CD14-positive monocyte (primary cell): ENCODE measurements around the gene STXBP5. TPM values are rescaled to one million over a fixed set of nuclear protein-coding genes. Genes with fewer than 3 reads are reported as not detected.

Source experiments
- DNase-seq, 3 donors: peaks; one replicate each; pipeline ENCODE4 v3.0.0-alpha.2; 2011 to 2022
- H2AFZ ChIP-seq: 2 replicates; pipeline ENCODE4 v1.6.0; 2012; ENCODE audit warnings: mild to moderate bottlenecking, low read depth, low read length, inconsistent platforms; ENCODE audit not compliant: insufficient read depth, poor library complexity, severe bottlenecking
- H3K27ac ChIP-seq, 2 donors: 1 replicate in 1 of 2; 2 replicates in 1 of 2; pipeline ENCODE4 v1.5.1; 2012 to 2013; ENCODE audit warnings: low read length in 2 of 2, control low read depth in 1 of 2, inconsistent platforms in 1 of 2, low read depth in 1 of 2, mild to moderate bottlenecking in 1 of 2
- H3K27me3 ChIP-seq, 2 donors: one replicate each; pipeline versions ENCODE4 v1.6.0 to v1.6.1; 2011 to 2013; ENCODE audit warnings: low read length in 2 of 2; ENCODE audit not compliant: control insufficient read depth in 2 of 2, insufficient read depth in 2 of 2
- H3K36me3 ChIP-seq, 2 donors: replicated peaks in 1 of 2; 1 replicate in 1 of 2; 2 replicates in 1 of 2; pipeline versions ENCODE4 v1.5.1 to v1.6.1; 2012 to 2013; ENCODE audit warnings: low read length in 2 of 2, control low read depth in 1 of 2, inconsistent platforms in 1 of 2, mild to moderate bottlenecking in 1 of 2; ENCODE audit not compliant: insufficient read depth in 2 of 2, control insufficient read depth in 1 of 2
- H3K4me1 ChIP-seq, 2 donors: 1 replicate in 1 of 2; 2 replicates in 1 of 2; pipeline versions ENCODE4 v1.5.1 to v1.6.1; 2012 to 2013; ENCODE audit warnings: low read length in 2 of 2, control low read depth in 1 of 2, inconsistent platforms in 1 of 2, mild to moderate bottlenecking in 1 of 2, moderate library complexity in 1 of 2; ENCODE audit not compliant: insufficient read depth in 2 of 2, control insufficient read depth in 1 of 2
- H3K4me2 ChIP-seq: replicated peaks from 2 replicates; pipeline ENCODE3; 2012; ENCODE audit warnings: low read length, moderate library complexity, mild to moderate bottlenecking; ENCODE audit not compliant: poor library complexity, severe bottlenecking; ENCODE audit errors: extremely low read depth
- H3K4me3 ChIP-seq, 3 experiments: fragments of 200-600 bp in 1 of 3; sonication (generic) in 1 of 3; replicated peaks in 1 of 3; 1 replicate in 2 of 3; 2 replicates in 1 of 3; pipeline ENCODE4 v1.5.1; 2011 to 2013; ENCODE audit warnings: low read length in 3 of 3, mild to moderate bottlenecking in 3 of 3, control low read depth in 2 of 3, low read depth in 2 of 3, inconsistent platforms in 1 of 3, moderate library complexity in 1 of 3
- H3K79me2 ChIP-seq: 2 replicates; pipeline ENCODE4 v1.6.0; 2012; ENCODE audit warnings: mild to moderate bottlenecking, control low read depth, inconsistent platforms, low read length, moderate library complexity; ENCODE audit not compliant: insufficient read depth
- H3K9ac ChIP-seq: 2 replicates; pipeline ENCODE4 v1.6.0; 2017; ENCODE audit warnings: low read length, mild to moderate bottlenecking; ENCODE audit not compliant: insufficient read depth, poor library complexity, severe bottlenecking
- H3K9me3 ChIP-seq, 2 donors: replicated peaks in 1 of 2; 1 replicate in 1 of 2; 2 replicates in 1 of 2; pipeline versions ENCODE4 v1.5.1 to v1.6.1; 2012 to 2013; ENCODE audit warnings: low read length in 2 of 2, control low read depth in 1 of 2; ENCODE audit not compliant: control insufficient read depth in 1 of 2, insufficient read depth in 1 of 2
- H4K20me1 ChIP-seq: 2 replicates; pipeline ENCODE4 v1.6.0; 2012; ENCODE audit warnings: mild to moderate bottlenecking, low read length, control low read depth, moderate library complexity; ENCODE audit not compliant: insufficient read depth
- H3K27ac Mint-ChIP-seq, 7 donors: one replicate each; pipeline ENCODE4 v1.8.0; 2020; ENCODE audit warnings: mild to moderate bottlenecking in 7 of 7, mixed read lengths in 7 of 7, moderate library complexity in 6 of 7, inconsistent platforms in 2 of 7
- H3K27me3 Mint-ChIP-seq, 3 donors: one replicate each; pipeline ENCODE4 v1.8.0; 2021 to 2022; ENCODE audit warnings: low read depth in 3 of 3, mild to moderate bottlenecking in 3 of 3, mixed read lengths in 3 of 3, moderate library complexity in 3 of 3, inconsistent platforms in 1 of 3
- H3K36me3 Mint-ChIP-seq, 2 donors: one replicate each; pipeline ENCODE4 v1.8.0; 2020; ENCODE audit warnings: mixed read lengths in 2 of 2, inconsistent platforms in 1 of 2, mild to moderate bottlenecking in 1 of 2
- H3K4me1 Mint-ChIP-seq: one replicate; pipeline ENCODE4 v1.8.0; 2020; ENCODE audit warnings: mild to moderate bottlenecking, mixed read lengths
- H3K4me3 Mint-ChIP-seq, 2 donors: one replicate each; pipeline ENCODE4 v1.8.0; 2020; ENCODE audit warnings: mild to moderate bottlenecking in 2 of 2, mixed read lengths in 2 of 2, moderate library complexity in 1 of 2
- H3K9me3 Mint-ChIP-seq, 7 donors: one replicate each; pipeline ENCODE4 v1.8.0; 2020 to 2022; ENCODE audit warnings: mixed read lengths in 7 of 7, mild to moderate bottlenecking in 6 of 7, moderate library complexity in 6 of 7, inconsistent platforms in 2 of 7
- WGBS: methylation state at CpG from one replicate; pipeline ENCODE4 v1.1.5; 2013; ENCODE audit warnings: missing lambda C conversion rate; ENCODE audit not compliant: insufficient coverage; 5-methylcytosine and 5-hydroxymethylcytosine counted together
- intact Hi-C, 2 donors: fragments of 100-400 bp; cut with micrococcal nuclease; formaldehyde crosslinking; loops; one replicate each; pipeline versions ENCODE4 v1.15.0 to v1.15.1; 2023
- polyA plus RNA-seq, 3 donors: library from polyadenylated mRNA; depleted of rRNA in 1 of 3; unstranded in 2 of 3; stranded (reverse) in 1 of 3; fragments of 300-500 nt in 2 of 3; fragments of >200 nt in 1 of 3; fragmentation: Illumina TruSeq in 2 of 3; gene quantifications; 1 replicate in 2 of 3; 2 replicates in 1 of 3; pipeline ENCODE4 v1.2.3, GENCODE V29; 2012 to 2021
- TF ChIP-seq, protein P1 (sequence below): fragments of 200-600 bp; IDR thresholded peaks from one replicate; pipeline ENCODE4 v1.8.0; 2022; ENCODE audit warnings: antibody characterized with exemption, mild to moderate bottlenecking

STXBP5 gene
- polyA plus RNA-seq, 3 donors, result 1.5 to 8.8 (median 2.0) TPM

DNA sequence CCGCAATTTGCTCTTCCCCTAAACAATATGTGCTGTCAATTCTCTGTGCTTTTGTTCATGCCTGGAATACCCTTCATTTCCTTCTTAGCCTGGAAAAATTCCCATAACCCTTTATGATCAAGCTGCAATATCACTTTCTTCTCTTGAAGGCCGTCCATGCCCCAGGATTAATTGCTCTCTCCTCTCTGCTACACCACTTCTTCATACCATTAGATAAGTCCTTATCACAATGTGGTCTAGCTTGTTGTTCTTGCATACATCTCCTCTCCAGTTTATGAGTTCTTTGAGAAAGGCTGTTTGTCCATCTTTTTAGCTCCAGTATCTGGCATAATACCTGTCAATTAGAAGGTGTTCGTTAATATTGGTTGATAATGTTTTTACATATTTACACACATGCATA is 193.1 kb downstream of the STXBP5 start:
- no peak overlapping the region for H3K27ac Mint-ChIP-seq

DNA sequence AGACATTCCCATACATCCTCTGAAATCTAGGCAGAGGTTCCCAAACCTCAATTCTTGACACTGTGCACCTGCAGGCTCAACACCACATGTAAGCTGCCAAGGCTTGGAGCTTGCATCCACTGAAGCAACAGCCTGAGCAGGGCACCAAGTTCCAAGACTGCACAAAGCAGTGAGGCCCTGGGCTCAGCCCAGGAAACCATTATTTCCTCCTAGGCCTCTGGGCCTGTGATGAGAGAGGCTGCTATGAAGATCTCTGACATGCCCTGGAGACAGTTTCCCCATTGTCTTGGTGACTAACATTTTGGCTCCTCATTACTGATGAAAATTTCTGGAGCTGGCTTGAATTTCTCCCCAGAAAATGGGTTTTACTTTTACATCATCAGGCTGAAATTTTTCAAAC is 196.8 kb downstream of the STXBP5 start:
- H2AFZ ChIP-seq, result no peak overlapping the region
- no peaks in the 10 kb centered on the region for H4K20me1 ChIP-seq
- peaks cover 0 to 6% (median 2%) of the 10 kb centered on the region in 3 donors for H3K27me3 Mint-ChIP-seq
- no peaks in the 10 kb centered on the region for H3K4me1 ChIP-seq
- no peak overlapping the region for H3K4me3 ChIP-seq
- no peaks in the 10 kb centered on the region for H3K36me3 Mint-ChIP-seq
- H3K9me3 ChIP-seq, result peaks cover 7 to 12% of the 10 kb centered on the region in 2 donors
- no peaks in the 10 kb centered on the region for H3K4me1 Mint-ChIP-seq
- TF ChIP-seq, protein P1, sequence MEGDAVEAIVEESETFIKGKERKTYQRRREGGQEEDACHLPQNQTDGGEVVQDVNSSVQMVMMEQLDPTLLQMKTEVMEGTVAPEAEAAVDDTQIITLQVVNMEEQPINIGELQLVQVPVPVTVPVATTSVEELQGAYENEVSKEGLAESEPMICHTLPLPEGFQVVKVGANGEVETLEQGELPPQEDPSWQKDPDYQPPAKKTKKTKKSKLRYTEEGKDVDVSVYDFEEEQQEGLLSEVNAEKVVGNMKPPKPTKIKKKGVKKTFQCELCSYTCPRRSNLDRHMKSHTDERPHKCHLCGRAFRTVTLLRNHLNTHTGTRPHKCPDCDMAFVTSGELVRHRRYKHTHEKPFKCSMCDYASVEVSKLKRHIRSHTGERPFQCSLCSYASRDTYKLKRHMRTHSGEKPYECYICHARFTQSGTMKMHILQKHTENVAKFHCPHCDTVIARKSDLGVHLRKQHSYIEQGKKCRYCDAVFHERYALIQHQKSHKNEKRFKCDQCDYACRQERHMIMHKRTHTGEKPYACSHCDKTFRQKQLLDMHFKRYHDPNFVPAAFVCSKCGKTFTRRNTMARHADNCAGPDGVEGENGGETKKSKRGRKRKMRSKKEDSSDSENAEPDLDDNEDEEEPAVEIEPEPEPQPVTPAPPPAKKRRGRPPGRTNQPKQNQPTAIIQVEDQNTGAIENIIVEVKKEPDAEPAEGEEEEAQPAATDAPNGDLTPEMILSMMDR, result no peak
- no peak overlapping the region for H3K4me3 Mint-ChIP-seq
- no peak overlapping the region for H3K4me2 ChIP-seq
- H3K27ac ChIP-seq, result no peak overlapping the region
- H3K27me3 ChIP-seq, result no peaks in the 10 kb centered on the region
- no peak overlapping the region for H3K27ac Mint-ChIP-seq
- intact Hi-C loops, result no loop called here
- H3K36me3 ChIP-seq, result no peaks in the 10 kb centered on the region
- H3K9me3 Mint-ChIP-seq, result peaks cover 4 to 25% (median 14%) of the 10 kb centered on the region in 7 donors
- H3K9ac ChIP-seq, result no peak overlapping the region
- DNase-seq, result no peak
- no peaks in the 10 kb centered on the region for H3K79me2 ChIP-seq

More for the DNA sequence above, 193.1 kb downstream of the STXBP5 start:
- Histone ChIP-seq H2AFZ (no peak overlapping the region), H3K9ac (no peak overlapping the region), H3K27ac (no peak overlapping the region), H3K36me3 (no peaks in the 10 kb centered on the region), H3K9me3 (peaks cover 7 to 12% of the 10 kb centered on the region in 2 donors), H3K79me2 (no peaks in the 10 kb centered on the region), H3K4me2 (no peak overlapping the region), H3K4me3 (no peak overlapping the region), H4K20me1 (no peaks in the 10 kb centered on the region), H3K27me3 (no peaks in the 10 kb centered on the region), H3K4me1 (no peaks in the 10 kb centered on the region)
- 100% methylated on average over 2 of the region's 3 CpGs for WGBS
- TF ChIP-seq, protein P1, result no peak
- Mint-ChIP-seq H3K36me3 (no peaks in the 10 kb centered on the region), H3K27me3 (peaks cover 0 to 6% (median 3%) of the 10 kb centered on the region in 3 donors), H3K4me1 (no peaks in the 10 kb centered on the region), H3K4me3 (no peak overlapping the region), H3K9me3 (peaks cover 4 to 17% (median 13%) of the 10 kb centered on the region in 7 donors)
- intact Hi-C loops, result no loop called here
- no peak for DNase-seq
